NCI-H69 (cell line): ENCODE results near the gene PRLHR.
"Not testable (repeated sequence)": the region's sequence is repeated elsewhere in the genome, so short reads cannot be mapped to it uniquely, and the experiment has no call there.

Experiments used
- DNase-seq: peaks from one replicate; lab custom pipeline; 2025; lab: John Stamatoyannopoulos, UW

PRLHR gene

DNA sequence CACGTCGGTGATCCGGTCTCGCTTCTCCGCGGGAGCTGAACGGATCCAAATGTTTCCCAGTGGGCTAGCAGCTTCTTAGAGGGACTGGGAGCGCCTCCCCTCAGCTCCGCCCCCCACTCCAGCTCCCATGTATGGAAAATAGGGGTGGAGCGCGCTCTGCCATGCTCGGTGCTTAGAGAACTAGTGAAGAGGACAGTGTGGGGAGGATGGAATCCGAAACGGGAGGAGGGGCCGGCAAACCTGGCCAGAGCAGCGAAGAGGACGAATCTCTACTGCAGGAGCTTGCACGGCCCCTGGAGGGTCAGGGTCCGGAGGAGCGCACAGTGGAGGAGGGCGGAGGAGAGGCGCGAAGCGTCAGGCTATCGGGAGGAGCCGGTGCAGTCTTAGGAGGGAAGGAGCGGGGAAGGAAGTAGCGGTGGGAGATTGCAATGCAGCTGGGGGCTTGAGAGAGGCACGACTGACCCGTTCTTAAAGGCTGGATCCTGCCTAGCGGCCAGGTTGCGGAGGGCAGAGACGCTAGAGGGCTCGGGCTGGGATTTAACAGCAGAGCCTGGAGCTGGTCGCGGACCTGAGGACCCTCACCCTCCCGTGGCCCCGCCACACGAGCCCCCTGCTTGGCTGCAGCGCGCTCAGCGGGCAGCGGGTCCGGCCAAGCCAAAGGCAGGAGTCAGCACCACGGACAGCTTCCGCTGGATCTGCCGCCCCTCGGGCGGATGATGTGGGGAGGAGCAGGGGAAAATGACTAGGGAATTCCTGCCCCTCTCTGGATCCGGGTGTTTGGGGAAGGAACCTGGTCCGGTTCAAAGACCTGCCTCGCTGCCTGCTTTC lies at the start of gene PRLHR:
PRLHR (minus strand) TSS at position 51 of the 828 bp plus-strand sequence. CDS start 404 bp downstream, outside the sequence.
- no peak for DNase-seq

DNA sequence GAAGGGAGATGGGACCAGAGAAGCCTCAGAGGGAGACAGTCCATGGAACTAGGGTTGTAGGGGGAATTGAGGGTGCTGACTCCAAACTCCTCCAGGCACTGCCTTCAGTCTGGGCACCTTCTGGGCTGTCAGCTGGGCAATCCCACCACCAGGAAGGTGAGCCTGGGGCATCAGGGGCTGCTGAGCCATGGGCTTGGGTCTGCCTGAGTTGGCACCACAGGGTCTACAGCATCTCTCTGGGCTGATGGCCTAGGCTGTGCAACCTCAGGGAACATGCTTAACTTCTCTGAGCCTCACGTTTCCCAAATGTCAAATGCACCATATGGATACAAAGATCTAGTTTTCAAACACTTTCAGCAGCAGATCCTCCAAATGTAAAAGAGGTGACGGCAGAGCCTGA lies 46.8 kb upstream of the PRLHR start:
- DNase-seq: no peak

DNA sequence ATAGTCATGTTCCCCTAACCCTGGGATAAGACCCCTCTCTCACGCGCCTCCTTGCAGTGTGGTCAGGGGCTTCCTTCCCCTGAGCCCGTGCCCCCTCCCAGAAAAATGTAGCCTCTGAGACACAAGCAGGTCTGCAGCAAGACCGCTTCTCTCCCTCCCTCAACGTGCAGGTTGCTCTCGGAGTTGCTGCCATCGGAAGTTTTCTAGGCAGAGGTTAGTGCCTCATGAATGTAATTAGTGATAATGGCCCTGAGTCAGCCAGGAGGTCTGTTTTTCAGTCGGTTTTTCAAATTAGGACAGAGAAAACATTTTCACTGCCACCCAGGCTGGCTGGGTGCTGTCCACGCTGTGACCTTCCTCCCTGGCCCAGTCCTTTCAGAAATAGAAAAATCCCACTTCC lies 43.2 kb upstream of the PRLHR start:
- DNase-seq: no peak

DNA sequence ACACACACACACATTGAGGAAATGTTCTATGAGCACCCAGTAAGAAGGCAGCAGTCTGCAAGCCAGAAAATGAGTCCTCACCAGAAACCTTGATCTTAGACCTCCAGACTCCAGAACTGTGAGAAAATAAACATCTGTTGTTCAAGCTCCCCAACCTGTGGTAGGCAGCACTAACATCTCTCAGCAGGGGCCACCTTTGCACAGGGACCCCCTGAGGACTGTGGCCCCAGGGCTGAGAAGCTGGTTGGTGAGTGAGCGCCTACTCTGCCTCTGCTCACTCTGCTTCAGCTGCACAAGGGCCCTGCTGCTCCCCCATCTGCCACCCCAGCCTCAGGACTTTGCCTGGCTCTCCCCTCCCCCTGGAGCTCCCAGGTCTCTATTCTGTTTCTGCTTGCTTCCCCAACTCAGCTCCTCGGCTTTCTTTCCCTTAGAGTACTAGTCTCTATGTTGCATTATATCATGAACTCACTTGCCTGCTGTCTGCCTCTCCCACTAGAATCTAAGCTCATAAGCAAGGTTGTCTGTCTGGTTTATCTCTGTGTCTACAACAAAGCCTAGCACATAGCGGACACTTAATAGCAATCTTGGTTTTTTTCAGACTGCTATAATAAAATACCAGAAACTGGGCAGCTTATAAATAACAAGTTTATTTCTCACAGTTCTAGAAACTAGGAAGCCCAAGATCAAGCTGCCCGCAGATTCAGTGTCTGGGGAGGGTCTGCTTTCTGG lies 40.4 kb upstream of the PRLHR start:
- DNase-seq: peak; percentile 4

DNA sequence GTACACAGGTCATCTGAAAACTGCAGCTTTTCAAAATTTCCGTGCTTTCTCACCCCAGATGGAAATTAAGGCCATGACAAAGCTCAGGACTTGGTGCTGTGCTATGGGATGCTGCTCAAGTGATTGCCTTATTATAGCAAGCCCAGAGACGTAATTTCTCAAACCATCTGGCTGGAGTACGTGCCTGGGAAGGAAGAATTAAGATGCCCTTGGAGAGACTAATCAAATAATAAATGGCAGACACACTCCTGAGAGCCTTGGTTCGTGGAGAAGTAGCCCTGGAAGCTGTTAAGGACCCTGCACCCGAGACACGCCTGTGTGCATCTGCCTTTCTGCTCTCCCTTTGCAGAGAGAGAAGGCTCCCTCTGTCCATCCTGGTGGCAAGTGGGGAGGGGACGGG lies 38.3 kb upstream of the PRLHR start:
- DNase-seq: no peak

DNA sequence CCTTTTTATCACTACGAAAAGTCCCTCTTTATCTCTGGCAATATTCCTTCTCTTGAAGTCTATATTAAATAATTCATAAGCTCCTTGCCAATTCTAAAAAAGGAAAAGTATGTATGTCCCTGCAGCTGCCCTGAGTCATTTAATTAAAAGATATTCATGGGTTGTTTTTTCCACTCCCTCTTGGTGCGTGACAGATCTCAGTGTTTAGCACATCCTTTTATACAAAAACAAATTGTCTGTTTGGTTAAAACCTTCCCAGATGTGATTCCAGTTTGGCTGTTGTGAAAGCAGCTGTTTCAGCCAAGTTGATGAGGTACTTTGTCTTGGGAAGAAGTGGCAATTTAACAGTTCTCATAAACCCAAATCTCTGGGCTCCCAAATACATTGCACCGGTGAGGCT lies 33.8 kb upstream of the PRLHR start:
- DNase-seq: no peak

DNA sequence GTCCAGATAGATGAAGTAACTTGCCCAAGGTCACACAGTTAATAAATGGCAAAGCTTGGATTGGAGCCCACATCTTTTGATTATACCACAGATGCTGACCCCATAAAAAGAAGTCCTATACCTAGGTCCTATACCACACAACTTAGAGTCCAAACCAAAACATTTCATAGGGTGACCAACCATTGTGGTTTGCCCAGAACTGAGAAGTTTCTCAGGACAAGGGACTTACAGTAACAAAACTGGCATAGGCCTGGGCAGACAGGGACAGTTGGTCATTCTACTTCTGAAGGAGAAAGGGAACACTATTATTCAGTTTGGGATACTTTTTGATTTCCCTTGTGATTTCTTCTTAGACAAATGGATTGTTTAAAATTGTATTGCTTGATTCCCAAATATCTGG lies 32.9 kb upstream of the PRLHR start:
- DNase-seq: no peak

DNA sequence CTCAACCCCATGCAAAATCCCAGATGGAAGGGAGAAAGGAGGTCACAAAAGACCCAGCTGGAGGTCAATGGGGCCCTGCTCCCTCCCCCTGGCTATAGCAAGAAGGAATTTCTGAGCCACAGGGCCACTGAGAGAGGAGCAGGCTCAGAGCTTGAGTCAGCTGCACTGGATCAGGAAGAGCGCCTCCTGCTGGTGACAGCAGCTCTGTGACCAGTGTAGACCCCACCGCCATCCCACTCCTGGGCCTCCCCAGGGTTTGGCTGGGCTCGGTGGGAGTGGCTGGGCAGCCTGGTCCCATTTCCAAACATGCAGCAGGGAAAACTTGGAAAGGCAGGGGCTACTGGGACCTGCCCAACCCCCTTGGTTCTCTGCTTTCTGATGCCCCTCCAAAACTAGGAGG lies 31.5 kb upstream of the PRLHR start:
- peak; percentile 2 for DNase-seq

DNA sequence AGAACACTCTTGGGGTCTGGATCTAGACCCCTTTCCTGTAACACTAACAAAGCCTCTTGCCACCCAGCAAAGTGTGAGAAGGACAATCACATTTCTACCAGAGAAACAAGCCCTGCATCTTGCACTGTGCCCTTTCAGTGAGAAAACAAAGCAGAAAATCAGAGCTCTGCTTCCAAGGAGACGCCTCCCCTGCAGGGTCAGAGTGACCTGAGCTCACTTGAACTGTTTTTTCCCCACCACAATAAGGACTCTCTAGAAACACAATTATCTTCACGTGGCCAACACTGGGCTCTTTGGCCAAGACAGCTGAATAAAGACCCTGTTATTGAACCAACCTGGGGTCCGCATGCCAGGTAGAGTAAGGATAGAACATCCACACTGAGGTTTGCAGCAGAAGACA lies 30.1 kb upstream of the PRLHR start:
- DNase-seq: no peak

DNA sequence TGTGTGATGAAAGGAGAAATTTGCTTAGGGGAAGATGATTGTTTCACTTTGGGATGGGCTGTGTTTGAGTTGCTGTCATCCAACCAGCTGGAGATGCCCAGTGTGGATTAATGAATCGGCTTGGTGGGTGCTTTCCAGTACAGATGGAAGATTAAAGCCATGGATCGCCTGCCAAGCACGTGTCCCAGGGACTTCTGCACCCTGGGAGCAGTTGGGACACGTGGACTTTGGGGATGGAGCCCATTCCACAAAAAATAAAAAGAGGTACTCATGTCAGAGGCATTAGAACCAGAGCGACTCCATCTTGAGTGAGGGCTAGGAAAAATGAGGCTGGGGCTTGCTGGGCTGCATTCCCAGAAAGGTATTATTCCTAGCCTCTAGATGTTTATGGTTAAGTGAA lies 29.3 kb upstream of the PRLHR start:
- DNase-seq: no peak

DNA sequence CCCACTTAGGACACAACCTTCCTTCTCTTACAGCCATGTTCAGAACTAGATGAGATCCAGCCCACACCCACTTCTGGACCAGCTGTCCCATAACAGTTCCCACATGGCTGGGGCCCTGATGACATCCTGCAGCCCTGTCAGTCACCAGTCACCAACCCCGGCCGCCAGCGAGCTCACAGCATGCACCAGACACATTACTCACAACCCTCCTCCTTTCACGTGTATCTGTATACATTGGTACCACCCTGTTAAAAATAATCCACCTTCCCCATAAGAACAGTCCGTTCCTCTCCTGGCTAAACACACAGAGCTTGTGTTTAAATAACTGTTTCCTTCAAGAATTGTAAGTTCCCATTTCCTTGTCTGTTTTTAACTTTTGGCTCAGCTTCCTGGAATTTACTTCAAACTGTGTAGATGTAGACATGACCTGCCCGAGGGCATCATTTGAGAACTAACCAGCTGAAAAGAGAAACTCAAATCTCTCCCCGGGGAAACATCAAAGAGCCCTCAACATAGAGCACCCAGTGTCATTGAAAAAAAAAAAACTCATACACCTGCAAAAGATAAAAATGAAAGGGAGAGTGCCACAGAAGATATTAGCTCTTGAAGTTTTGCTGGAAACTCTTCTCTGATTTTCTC lies 26.0 kb upstream of the PRLHR start:
- DNase-seq: peak; percentile 68

DNA sequence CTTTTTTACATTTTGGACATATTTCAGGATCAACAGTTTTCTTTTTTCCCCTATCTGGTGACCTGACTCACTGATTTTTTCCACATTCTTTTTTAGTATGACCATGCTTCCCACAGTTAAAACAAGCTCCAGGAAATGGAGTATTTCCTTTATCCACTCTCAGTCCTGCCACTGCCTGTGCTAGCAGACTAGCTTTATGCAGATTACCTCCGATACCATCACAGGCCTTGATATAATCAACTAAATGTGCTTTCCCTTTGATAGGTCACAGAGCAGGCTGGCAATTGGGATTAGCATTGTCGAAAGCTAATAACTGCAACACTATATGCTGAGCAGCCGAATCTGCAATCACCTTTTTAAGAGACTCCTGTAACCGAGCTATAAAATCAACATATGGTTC lies 18.4 kb upstream of the PRLHR start:
- DNase-seq: not testable (repeated sequence)

DNA sequence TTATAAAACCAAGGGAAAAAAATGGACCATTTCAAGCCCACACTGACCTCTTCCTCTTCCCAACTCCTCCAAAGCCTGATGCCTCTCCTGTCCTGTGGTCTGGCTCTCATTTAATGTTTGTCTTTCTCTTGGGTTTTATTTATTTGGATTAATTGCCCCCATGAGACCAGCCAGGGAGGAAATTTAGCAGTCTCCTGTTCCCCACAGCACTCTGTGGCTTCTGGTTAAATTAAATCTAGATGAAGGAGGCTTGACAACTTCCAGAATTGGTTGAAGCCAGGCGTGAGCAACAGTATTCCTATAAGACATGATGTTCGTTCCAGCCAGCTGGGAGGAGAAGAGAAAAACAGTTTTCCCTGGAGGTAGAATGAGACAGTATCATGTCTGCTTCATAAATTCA lies 15.1 kb upstream of the PRLHR start:
- DNase-seq: no peak

DNA sequence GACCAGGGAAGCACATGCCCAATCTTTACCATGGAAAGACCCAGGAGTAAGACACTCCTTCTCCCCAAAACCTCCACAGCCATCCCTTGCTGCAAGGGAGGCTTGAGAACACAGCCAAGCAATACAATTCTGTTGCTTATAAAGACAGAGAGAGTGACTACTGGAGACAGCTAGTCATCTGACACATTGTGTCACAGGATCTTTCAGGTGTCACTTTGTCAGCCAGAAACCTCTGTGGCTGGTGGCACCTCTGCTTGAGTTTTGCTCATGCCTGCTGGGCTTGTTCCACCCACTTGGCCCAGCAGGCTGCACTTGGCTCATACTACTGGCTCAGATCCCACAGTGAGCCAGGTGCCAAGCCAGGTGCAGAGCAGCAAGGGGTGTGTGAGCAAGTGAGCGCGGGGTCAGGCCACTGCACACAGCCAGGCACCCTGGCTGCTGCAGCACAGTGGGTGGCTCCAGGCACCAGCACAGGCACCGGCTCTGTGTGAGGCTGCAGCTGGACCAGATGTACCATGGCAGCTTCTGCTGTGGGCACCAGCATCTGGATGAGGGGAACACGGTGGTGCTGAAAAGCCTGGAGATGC lies 12.4 kb upstream of the PRLHR start:
- peak; percentile 41 for DNase-seq

DNA sequence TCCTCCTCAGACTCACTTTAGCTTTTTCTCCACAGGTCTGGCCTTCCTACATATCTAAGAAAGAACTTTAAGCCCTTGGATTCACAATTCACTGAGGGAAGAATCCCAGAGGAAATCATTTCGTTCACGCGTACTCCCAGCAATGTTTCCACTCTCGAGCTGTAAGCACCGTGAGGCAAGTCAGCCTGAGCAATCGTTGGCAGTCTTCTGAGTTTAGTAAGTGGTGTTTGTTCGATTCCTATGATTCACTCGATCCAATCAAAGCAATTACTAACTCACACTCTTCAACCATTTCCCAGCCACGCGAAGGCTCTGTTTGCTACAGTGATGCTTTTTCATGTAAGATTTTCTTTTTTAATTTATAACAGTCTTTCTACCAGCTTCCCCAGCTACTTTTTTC lies 10.2 kb upstream of the PRLHR start:
- DNase-seq: no peak

DNA sequence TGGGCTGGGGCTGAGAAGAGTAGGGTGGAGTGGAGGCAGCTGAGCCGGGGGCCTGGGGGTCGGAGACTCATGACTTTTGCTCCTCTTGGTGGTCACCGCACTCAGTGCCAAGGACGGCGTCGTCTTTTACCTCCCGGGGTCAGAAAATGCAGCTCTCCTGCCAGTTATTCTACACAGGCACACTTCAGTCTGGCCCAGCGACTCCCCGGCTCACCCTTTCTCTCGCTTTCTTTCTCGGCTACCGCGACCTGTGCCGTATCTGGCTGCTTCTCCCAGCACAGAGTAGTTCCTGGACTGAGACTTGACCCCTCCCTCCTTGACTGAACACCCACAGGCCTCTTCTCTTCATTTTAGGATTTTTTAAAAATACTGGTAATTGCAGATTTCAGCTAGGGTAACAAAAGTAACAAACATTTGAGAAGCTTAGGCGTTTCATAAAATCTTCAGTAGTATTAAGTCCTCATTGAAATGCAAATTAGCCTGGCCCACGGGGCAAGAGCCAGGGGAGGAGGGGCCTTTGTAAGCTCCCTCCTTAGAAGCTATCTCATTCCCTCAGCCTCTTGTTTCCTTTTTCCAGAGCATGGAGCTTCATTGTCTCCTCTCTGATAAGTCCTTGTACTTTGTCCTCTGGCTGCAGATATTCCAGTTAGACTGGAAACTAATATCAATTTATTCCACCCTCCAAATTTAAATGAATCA lies 1.1 kb upstream of the PRLHR start:
- no peak for DNase-seq

DNA sequence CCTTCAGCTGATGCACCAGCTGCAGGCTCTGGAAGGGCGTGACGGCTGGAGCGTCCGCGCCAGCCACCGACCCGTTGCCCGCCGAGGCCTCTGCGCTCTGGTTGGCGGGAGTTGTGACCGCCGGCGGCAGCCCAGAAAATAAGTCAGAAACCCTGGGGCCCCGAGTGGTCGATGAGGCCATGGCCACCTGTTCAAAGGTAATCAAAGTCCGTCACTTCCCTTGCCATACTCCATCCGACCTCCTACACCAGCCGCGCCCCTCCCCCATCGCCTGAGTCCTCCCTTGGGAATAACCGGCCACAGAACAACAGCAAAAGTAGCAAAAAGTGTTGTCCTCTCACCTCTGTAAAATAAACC lies 406 bp downstream of the PRLHR start:
- DNase-seq: no peak

DNA sequence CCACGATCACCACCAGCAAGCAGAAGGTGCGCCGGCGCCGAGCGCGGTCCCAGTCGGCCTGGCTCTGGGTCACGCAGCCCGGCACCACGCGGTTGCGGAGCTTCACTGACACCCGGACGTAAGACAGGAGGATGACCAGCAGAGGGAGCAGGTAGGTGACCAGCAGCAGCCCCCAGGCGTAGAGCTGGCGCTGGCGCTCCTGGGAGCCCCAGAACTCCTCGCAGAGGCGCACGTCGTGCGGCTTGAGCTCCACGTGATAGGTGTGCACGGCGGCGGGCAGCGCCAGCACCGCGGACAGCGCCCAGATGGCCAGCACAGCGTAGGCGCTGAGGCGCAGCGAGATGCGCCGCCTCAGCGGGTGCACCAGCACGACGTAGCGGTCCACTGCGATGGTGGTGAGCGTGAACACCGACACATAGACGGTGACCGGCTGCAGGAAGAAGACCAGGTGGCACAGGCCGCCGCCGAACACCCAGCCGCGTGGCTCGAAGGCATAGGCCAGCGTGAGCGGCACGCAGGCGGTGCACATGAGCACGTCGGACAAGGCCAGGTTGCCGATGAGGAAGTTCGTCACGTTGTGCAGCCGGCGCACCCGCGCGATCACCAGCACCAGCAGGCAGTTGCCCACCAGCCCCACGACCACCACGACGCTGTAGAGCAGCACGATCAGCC lies 920 bp downstream of the PRLHR start:
- DNase-seq: no peak

DNA sequence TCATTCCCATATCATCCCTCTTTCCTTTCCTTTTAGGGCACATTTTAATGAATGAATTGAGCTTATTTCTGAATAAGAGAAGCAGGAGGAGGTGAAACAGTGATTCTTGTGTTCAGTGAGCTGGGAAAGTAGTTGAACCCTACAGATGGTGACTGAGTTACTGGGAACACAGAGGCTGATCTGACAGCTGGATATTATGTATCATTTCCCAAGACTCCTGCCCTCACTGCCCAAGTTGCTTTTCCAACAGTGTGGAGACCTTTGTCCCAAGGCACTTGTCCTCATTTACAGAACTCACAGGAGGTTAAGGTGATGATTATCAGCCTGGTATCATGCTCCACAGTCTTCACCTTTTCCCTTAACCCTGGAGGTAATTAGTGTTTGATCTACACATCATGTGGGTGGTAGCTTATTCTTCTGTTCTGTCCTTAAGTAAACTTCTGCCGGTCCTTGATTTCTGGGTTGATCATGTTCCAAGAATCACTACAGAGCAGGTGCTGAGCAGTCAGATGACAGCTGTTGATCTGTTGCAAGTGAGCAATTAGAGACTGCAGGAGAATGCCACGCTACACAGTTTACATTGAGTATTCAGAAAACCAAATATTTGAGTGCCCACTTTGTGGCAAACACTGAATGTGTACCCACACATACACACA lies 2.6 kb downstream of the PRLHR start:
- peak; percentile 96 for DNase-seq

DNA sequence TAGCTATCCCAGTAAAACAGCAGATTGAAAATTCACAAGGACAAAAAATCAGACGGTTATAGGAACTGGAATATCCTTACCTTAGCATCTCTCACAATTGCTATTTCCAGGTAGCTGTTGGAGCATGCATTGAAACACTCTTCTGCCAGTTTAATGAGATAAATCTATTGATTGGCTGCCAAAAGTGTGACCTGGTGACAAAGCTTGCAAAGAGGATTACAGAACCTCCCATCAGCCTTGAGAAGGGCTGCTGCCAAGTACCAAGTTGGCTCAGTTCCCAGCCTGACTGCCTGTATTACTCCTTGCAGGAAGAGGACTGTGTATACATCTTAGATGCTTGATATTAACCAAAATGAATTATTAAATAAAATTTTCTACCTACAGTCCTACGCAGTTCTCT lies 5.1 kb downstream of the PRLHR start:
- DNase-seq: peak; percentile 93
